Measurements from ENCODE around the gene TRIM43. TPM values are rescaled to one million over a fixed set of nuclear protein-coding genes. Genes with fewer than 3 reads are reported as not detected.
"Not testable (repeated sequence)": the region's sequence is repeated elsewhere in the genome, so short reads cannot be mapped to it uniquely, and the experiment has no call there.

Gene TRIM43
- total RNA-seq, 2 donors from 2014 or later, result not detected

GRCh38 chr2:95602146-95602545, 10.3 kb downstream of the TRIM43 start:
- not testable (repeated sequence) for H3K4me1 Mint-ChIP-seq (ENCODE audit: low read depth in 2 of 2); H3K36me3 Mint-ChIP-seq; DNase-seq (ENCODE audit: low spot score); H3K4me3 Mint-ChIP-seq; H3K9me3 Mint-ChIP-seq; H3K27ac Mint-ChIP-seq; H3K27me3 Mint-ChIP-seq; ATAC-seq

GRCh38 chr2:95608356-95608755, 16.6 kb downstream of the TRIM43 start:
- not testable (repeated sequence) for H3K27me3 Mint-ChIP-seq, ATAC-seq

GRCh38 chr2:95609764-95610163, 18.0 kb downstream of the TRIM43 start:
- DNase-seq (ENCODE audit: low spot score); H3K36me3 Mint-ChIP-seq; H3K27ac Mint-ChIP-seq; H3K27me3 Mint-ChIP-seq; H3K4me1 Mint-ChIP-seq (ENCODE audit: low read depth in 2 of 2); H3K4me3 Mint-ChIP-seq; H3K9me3 Mint-ChIP-seq; ATAC-seq: not testable (repeated sequence)

More at GRCh38 chr2:95608356-95608755, 16.6 kb downstream of the TRIM43 start:
- not testable (repeated sequence) for H3K4me1 Mint-ChIP-seq (ENCODE audit: low read depth in 2 of 2); DNase-seq (ENCODE audit: low spot score); H3K4me3 Mint-ChIP-seq; H3K27ac Mint-ChIP-seq; H3K36me3 Mint-ChIP-seq; H3K9me3 Mint-ChIP-seq

GRCh38 chr2:95613048-95613447, 21.2 kb downstream of the TRIM43 start:
- not testable (repeated sequence) for H3K4me1 Mint-ChIP-seq (ENCODE audit: low read depth in 2 of 2); ATAC-seq; H3K27ac Mint-ChIP-seq; H3K36me3 Mint-ChIP-seq; H3K9me3 Mint-ChIP-seq; H3K4me3 Mint-ChIP-seq; DNase-seq (ENCODE audit: low spot score); H3K27me3 Mint-ChIP-seq

- H3K27ac Mint-ChIP-seq; H3K4me1 Mint-ChIP-seq (ENCODE audit: low read depth in 2 of 2); H3K9me3 Mint-ChIP-seq; H3K36me3 Mint-ChIP-seq; H3K27me3 Mint-ChIP-seq; ATAC-seq; H3K4me3 Mint-ChIP-seq; DNase-seq (ENCODE audit: low spot score): not testable (repeated sequence)
Observed at GRCh38 chr2:95622728-95623127, 30.9 kb downstream of the TRIM43 start.

GRCh38 chr2:95630987-95631386, 39.2 kb downstream of the TRIM43 start:
- not testable (repeated sequence) for H3K27ac Mint-ChIP-seq; H3K4me1 Mint-ChIP-seq (ENCODE audit: low read depth in 2 of 2); H3K36me3 Mint-ChIP-seq; H3K4me3 Mint-ChIP-seq; DNase-seq (ENCODE audit: low spot score); H3K9me3 Mint-ChIP-seq; H3K27me3 Mint-ChIP-seq
- peak in 1 of 2 donors; percentile 15 for ATAC-seq

- H3K4me3 Mint-ChIP-seq; DNase-seq (ENCODE audit: low spot score); ATAC-seq; H3K9me3 Mint-ChIP-seq; H3K4me1 Mint-ChIP-seq (ENCODE audit: low read depth in 2 of 2); H3K27ac Mint-ChIP-seq; H3K36me3 Mint-ChIP-seq; H3K27me3 Mint-ChIP-seq: not testable (repeated sequence)
Observed at GRCh38 chr2:95633626-95634259, 41.9 kb downstream of the TRIM43 start.

GRCh38 chr2:95640515-95641288, 48.9 kb downstream of the TRIM43 start:
- not testable (repeated sequence) for H3K27me3 Mint-ChIP-seq; DNase-seq (ENCODE audit: low spot score); H3K4me3 Mint-ChIP-seq; H3K27ac Mint-ChIP-seq; H3K4me1 Mint-ChIP-seq (ENCODE audit: low read depth in 2 of 2); H3K36me3 Mint-ChIP-seq; H3K9me3 Mint-ChIP-seq
- peak in 1 of 2 donors; percentile 46 for ATAC-seq

- not testable (repeated sequence) for H3K9me3 Mint-ChIP-seq; ATAC-seq; H3K36me3 Mint-ChIP-seq; H3K4me3 Mint-ChIP-seq; H3K4me1 Mint-ChIP-seq (ENCODE audit: low read depth in 2 of 2); DNase-seq (ENCODE audit: low spot score); H3K27me3 Mint-ChIP-seq; H3K27ac Mint-ChIP-seq
Observed at GRCh38 chr2:95641289-95641575, 49.4 kb downstream of the TRIM43 start.

GRCh38 chr2:95641787-95642186, 50.0 kb downstream of the TRIM43 start:
- not testable (repeated sequence) for H3K4me1 Mint-ChIP-seq (ENCODE audit: low read depth in 2 of 2); H3K27ac Mint-ChIP-seq; H3K4me3 Mint-ChIP-seq; H3K36me3 Mint-ChIP-seq; DNase-seq (ENCODE audit: low spot score); ATAC-seq; H3K9me3 Mint-ChIP-seq; H3K27me3 Mint-ChIP-seq

- not testable (repeated sequence) for DNase-seq (ENCODE audit: low spot score); H3K4me3 Mint-ChIP-seq; H3K4me1 Mint-ChIP-seq (ENCODE audit: low read depth in 2 of 2)
Observed at GRCh38 chr2:95642360-95642759, 50.6 kb downstream of the TRIM43 start.

GRCh38 chr2:95642951-95643350, 51.1 kb downstream of the TRIM43 start:
- ATAC-seq; H3K27ac Mint-ChIP-seq; H3K36me3 Mint-ChIP-seq; H3K9me3 Mint-ChIP-seq; DNase-seq (ENCODE audit: low spot score); H3K4me1 Mint-ChIP-seq (ENCODE audit: low read depth in 2 of 2); H3K4me3 Mint-ChIP-seq; H3K27me3 Mint-ChIP-seq: not testable (repeated sequence)

More at GRCh38 chr2:95642360-95642759, 50.6 kb downstream of the TRIM43 start:
- H3K27me3 Mint-ChIP-seq, ATAC-seq, H3K27ac Mint-ChIP-seq, H3K36me3 Mint-ChIP-seq, H3K9me3 Mint-ChIP-seq: not testable (repeated sequence)

GRCh38 chr2:95645312-95645711, 53.5 kb downstream of the TRIM43 start:
- not testable (repeated sequence) for H3K27ac Mint-ChIP-seq; H3K9me3 Mint-ChIP-seq; H3K4me3 Mint-ChIP-seq; H3K36me3 Mint-ChIP-seq; ATAC-seq; H3K4me1 Mint-ChIP-seq (ENCODE audit: low read depth in 2 of 2); H3K27me3 Mint-ChIP-seq; DNase-seq (ENCODE audit: low spot score)

GRCh38 chr2:95646274-95646994, 54.6 kb downstream of the TRIM43 start:
- not testable (repeated sequence) for ATAC-seq; H3K9me3 Mint-ChIP-seq; H3K27ac Mint-ChIP-seq; H3K36me3 Mint-ChIP-seq; H3K4me1 Mint-ChIP-seq (ENCODE audit: low read depth in 2 of 2); DNase-seq (ENCODE audit: low spot score); H3K27me3 Mint-ChIP-seq; H3K4me3 Mint-ChIP-seq

Measured in natural killer cell treated with Interleukin-12 subunit alpha and Interleukin-12 subunit beta and Interleukin-15 and Interleukin-18, amount 100 ng/mL, for 72 hours (primary cell).